Cardiac fibroblast (primary cell): ENCODE measurements around the gene ZNF813.

Source experiments
- DNase-seq, 2 donors: peaks; one replicate each; pipeline versions ENCODE4 v3.0.0 to v3.0.0-alpha.2; 2010; ENCODE audit warnings: low read depth in 2 of 2
- H3K4me3 ChIP-seq, 2 donors: replicated peaks in 1 of 2; 1 replicate in 1 of 2; 2 replicates in 1 of 2; pipeline ENCODE4 v1.5.1; 2011; ENCODE audit warnings: low read depth in 2 of 2, low read length in 2 of 2, mild to moderate bottlenecking in 2 of 2, moderate library complexity in 1 of 2
- TF ChIP-seq, protein P1 (sequence below): IDR thresholded peaks from one replicate; pipeline ENCODE4 v1.5.1; 2011; ENCODE audit warnings: low read depth, mild to moderate bottlenecking, low read length, inconsistent platforms

Gene ZNF813

DNA sequence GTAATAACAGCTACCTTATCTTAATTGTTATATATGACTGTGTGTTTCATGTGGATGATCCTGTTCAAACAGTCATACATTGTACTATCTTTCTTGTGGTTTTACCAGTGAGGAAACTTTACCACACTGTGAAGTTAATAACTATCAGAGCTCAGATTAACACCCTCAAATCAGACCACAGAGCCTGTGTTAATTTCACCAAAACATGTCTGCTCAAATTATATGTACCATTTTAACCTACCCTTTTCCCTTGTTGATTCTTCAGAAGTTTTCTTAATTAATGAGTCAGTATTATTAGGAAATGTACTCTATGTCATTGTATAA is 68.7 kb downstream of the ZNF813 start:
- no peak overlapping the region for H3K4me3 ChIP-seq
- TF ChIP-seq, protein P1, sequence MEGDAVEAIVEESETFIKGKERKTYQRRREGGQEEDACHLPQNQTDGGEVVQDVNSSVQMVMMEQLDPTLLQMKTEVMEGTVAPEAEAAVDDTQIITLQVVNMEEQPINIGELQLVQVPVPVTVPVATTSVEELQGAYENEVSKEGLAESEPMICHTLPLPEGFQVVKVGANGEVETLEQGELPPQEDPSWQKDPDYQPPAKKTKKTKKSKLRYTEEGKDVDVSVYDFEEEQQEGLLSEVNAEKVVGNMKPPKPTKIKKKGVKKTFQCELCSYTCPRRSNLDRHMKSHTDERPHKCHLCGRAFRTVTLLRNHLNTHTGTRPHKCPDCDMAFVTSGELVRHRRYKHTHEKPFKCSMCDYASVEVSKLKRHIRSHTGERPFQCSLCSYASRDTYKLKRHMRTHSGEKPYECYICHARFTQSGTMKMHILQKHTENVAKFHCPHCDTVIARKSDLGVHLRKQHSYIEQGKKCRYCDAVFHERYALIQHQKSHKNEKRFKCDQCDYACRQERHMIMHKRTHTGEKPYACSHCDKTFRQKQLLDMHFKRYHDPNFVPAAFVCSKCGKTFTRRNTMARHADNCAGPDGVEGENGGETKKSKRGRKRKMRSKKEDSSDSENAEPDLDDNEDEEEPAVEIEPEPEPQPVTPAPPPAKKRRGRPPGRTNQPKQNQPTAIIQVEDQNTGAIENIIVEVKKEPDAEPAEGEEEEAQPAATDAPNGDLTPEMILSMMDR = no peak
- no peak for DNase-seq

DNA sequence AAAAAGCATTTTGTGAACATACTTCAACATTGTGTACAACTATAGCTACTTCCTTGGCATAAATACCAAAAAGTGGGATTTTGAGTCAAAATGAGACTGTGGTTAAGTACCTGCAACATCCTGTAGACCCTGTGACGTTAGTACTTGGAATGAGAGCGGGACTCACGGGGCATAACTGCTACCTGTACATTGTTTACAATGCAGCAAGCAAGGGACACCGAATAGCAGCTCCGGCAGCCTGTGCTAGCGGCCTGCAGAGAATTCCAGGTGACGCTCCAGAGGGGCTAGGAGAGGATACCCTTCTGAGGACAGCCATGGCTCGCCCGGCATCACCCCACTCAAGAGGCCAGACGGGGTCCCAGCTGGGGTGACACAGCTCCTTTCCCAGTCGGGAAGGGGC is 69.6 kb downstream of the ZNF813 start:
- TF ChIP-seq, protein P1 = no peak
- DNase-seq = no peak
- H3K4me3 ChIP-seq = peak overlapping the region; percentile 76 to 78

DNA sequence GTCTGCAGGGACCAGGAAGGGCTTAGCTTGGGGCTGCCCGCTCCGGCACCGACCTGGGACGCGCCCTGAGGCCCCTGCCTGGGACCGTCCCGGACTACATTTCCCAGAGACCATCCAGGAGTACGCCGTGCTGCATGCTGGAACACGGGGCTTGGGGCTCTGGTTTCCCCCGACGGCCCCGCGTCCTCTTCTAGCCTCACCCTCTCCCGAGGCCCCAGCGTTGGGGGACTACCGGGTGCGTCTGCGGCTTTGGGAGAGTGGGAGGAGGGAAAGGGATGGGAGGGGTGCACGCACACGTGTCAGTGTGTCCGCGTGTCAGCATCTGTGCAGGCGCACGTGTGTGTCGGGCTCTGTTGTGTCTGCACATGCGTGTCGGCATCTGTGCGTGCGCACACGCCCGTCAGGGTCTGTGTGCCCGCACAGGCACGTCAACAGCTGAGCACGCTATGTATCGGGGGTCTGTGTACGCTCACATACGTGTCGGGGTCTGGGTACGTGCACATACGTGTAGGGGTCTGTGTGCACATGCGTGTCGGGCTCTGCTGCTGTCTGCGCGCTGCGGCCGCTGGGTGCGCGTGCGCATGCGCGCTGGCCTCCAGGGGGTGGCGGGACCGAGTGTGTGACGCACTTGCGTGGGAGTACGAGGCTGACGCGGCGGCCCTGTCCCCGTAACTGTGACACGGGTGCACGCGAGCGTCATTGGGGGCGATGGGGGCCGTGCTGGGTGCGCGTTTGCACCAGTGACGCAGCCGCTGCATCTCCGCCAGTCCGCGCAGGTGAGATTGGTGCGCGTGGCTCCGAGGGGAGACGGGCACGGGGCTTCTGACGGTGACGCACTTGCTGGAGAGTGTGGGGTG is 70.2 kb downstream of the ZNF813 start, which contains the start of gene ZNF331:
TSS of gene ZNF331 (plus strand) at position 625 of the 857 bp plus-strand sequence. CDS start 31,232 bp downstream, outside the sequence.
- TF ChIP-seq, protein P1 = peak; percentile 26
- H3K4me3 ChIP-seq = peak within 1 kb of the TSS; percentile 76 to 78
- peak; percentile 75 to 88 for DNase-seq

DNA sequence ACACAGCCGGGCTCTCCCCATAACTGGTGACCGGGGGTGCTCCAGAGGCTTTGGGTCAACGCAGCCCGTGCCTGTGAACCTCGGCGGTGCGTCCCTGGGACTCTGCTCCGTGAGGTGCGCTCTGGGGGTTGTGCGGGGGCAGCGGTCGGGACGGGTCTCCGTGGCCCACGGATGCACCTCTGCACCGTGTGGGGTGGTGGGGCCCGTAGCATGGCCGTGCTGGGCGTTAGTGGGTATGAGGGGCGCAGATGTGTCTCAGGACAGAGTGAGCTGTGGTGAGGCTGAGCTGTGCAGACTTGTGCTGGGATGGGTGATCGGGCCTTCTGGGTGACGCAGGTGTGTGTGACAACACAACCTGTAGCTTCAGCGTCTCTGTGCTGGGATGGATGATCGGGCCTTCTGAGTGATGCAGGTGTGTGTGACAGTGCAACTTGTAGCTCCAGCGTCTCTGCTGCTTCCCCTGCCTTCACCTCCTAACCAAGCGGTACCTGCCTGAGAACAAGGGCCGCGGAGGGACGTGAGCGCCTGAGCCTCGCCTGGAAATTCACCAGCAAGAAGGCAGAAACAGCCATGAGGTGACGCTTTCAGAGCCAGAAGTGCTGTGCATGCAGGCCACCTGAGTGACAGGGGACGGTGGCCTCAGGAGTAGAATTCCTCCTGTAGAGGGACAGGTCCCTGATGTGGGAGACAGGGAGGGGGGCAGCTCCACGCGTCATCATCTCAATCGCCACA is 71.0 kb downstream of the ZNF813 start:
- TF ChIP-seq, protein P1 = no peak
- H3K4me3 ChIP-seq = peak overlapping the region; percentile 76 to 78
- DNase-seq = no peak

DNA sequence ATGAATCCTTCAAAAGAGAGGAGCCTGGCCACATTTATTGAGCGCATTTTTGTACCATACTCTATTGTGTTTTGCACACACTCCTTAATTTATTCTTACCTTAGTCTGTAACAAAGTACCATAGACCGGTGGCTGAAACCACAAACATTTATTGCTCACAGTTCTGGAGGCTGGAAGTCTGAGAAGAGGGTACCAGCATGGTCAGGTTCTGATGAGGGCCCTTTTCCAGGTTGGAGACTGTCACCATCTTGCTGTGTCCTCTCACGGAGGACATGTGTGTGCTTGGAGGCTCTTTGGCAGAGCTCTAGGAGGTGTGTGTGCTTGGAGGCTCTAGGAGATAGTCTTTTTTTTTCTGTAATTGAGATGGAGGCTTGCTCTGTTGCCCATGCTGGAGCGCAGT is 72.6 kb downstream of the ZNF813 start:
- TF ChIP-seq, protein P1 = no peak
- no peak for DNase-seq
- no peak overlapping the region for H3K4me3 ChIP-seq

DNA sequence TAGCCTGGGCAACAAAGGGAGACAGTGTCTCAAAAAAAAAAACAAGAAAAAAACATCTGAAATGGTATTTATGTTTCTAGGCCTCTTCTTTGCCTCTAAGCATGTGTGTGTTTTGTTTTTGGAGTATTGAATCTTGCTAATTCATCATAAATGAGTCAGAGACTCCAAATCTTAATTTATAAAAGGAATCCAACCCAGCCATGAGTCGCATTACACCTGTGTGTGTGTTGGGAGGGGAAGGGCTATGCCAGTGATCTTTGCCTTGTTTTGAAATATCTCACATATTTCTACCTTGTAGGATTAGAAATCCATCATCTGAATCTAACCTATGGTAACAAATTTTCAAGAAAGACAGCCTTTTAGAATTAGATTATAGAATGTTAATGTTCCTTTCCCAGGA is 74.4 kb downstream of the ZNF813 start:
- no peak overlapping the region for H3K4me3 ChIP-seq
- no peak for DNase-seq
- TF ChIP-seq, protein P1 = no peak
